Activated T-cell treated with anti-CD3 and anti-CD28 coated beads, Interleukin-2, amount 50 U/mL, for 72 hours (primary cell): ENCODE measurements around the gene SLIT1. TPM values are rescaled to one million over a fixed set of nuclear protein-coding genes. Genes with fewer than 3 reads are reported as not detected.

Experiments used
- ATAC-seq, 2 donors: fragments of 150-1000 bp; cut with Tn5 transposase; replicated peaks in 1 of 2; 2 replicates each; pipeline ENCODE4 v1.10.0; 2021; ENCODE audit warnings: moderate library complexity in 2 of 2, mild to moderate bottlenecking in 1 of 2
- DNase-seq, 2 donors: peaks; one replicate each; pipeline ENCODE4 v3.0.0; 2021 to 2022; ENCODE audit warnings: mixed read lengths in 1 of 2
- H3K27ac Mint-ChIP-seq: one replicate; pipeline ENCODE4 v1.8.0; 2022; ENCODE audit warnings: mild to moderate bottlenecking, moderate library complexity, mixed read lengths
- H3K27me3 Mint-ChIP-seq: one replicate; pipeline ENCODE4 v1.8.0; 2022; ENCODE audit warnings: low read depth, mixed read lengths
- H3K36me3 Mint-ChIP-seq, 2 donors: one replicate each; pipeline ENCODE4 v1.8.0; 2022; ENCODE audit warnings: mixed read lengths in 2 of 2, mild to moderate bottlenecking in 1 of 2; ENCODE audit not compliant: insufficient read depth in 2 of 2
- H3K4me1 Mint-ChIP-seq: one replicate; pipeline ENCODE4 v1.8.0; 2022; ENCODE audit warnings: low read depth, mixed read lengths
- H3K4me3 Mint-ChIP-seq, 2 donors: one replicate each; pipeline ENCODE4 v1.8.0; 2022; ENCODE audit warnings: mild to moderate bottlenecking in 2 of 2, mixed read lengths in 2 of 2, moderate library complexity in 2 of 2
- H3K9me3 Mint-ChIP-seq, 2 donors: one replicate each; pipeline ENCODE4 v1.8.0; 2022; ENCODE audit warnings: mixed read lengths in 2 of 2
- total RNA-seq, 2 donors: library from RNA; stranded (reverse); gene quantifications; one replicate each; pipeline ENCODE4 v1.2.3, GENCODE V29; 2022

Gene SLIT1
- total RNA-seq, 2 donors from 2014 or later = 0.65 to 1.3 TPM

- Mint-ChIP-seq H3K36me3 (no peaks in the 10 kb centered on the region), H3K9me3 (no peaks in the 10 kb centered on the region), H3K4me3 (no peak overlapping the region), H3K4me1 (no peaks in the 10 kb centered on the region), H3K27ac (no peak overlapping the region), H3K27me3 (no peaks in the 10 kb centered on the region)
- no peak for ATAC-seq
- DNase-seq = no peak
These were observed 186.4 kb downstream of the SLIT1 start for GRCh38 chr10:96999337-96999736.

- Mint-ChIP-seq H3K27ac (no peak overlapping the region), H3K4me1 (no peaks in the 10 kb centered on the region), H3K9me3 (no peaks in the 10 kb centered on the region), H3K36me3 (no peaks in the 10 kb centered on the region), H3K4me3 (no peak overlapping the region), H3K27me3 (no peaks in the 10 kb centered on the region)
- DNase-seq = no peak
- ATAC-seq = no peak
These were observed 187.3 kb downstream of the SLIT1 start for GRCh38 chr10:96998329-96998888.

GRCh38 chr10:96996275-96996965 lies 189.3 kb downstream of the SLIT1 start:
- Mint-ChIP-seq H3K36me3 (no peaks in the 10 kb centered on the region), H3K27me3 (no peaks in the 10 kb centered on the region), H3K4me3 (no peak overlapping the region), H3K9me3 (no peaks in the 10 kb centered on the region), H3K4me1 (peaks cover 14% of the 10 kb centered on the region), H3K27ac (no peak overlapping the region)
- DNase-seq (no peak), ATAC-seq (no peak)

GRCh38 chr10:96995851-96996250 lies 189.9 kb downstream of the SLIT1 start:
- no peaks in the 10 kb centered on the region for H3K9me3 Mint-ChIP-seq
- ATAC-seq (no peak), DNase-seq (no peak)
- no peak overlapping the region for H3K27ac Mint-ChIP-seq
- no peaks in the 10 kb centered on the region for H3K36me3 Mint-ChIP-seq
- H3K27me3 Mint-ChIP-seq = no peaks in the 10 kb centered on the region
- no peak overlapping the region for H3K4me3 Mint-ChIP-seq
- peaks cover 20% of the 10 kb centered on the region for H3K4me1 Mint-ChIP-seq

GRCh38 chr10:96992721-96993120 lies 193.0 kb downstream of the SLIT1 start:
- H3K27me3 Mint-ChIP-seq = no peaks in the 10 kb centered on the region
- DNase-seq (no peak), ATAC-seq (no peak)
- peaks cover 20% of the 10 kb centered on the region for H3K4me1 Mint-ChIP-seq
- H3K9me3 Mint-ChIP-seq = no peaks in the 10 kb centered on the region
- H3K4me3 Mint-ChIP-seq = no peak overlapping the region
- H3K36me3 Mint-ChIP-seq = no peaks in the 10 kb centered on the region
- H3K27ac Mint-ChIP-seq = no peak overlapping the region

GRCh38 chr10:96991313-96991841 lies 194.4 kb downstream of the SLIT1 start:
- DNase-seq (peak in 1 of 2 donors; percentile 17), ATAC-seq (peak; percentile 93)
- no peaks in the 10 kb centered on the region for H3K9me3 Mint-ChIP-seq
- peaks cover 20% of the 10 kb centered on the region for H3K4me1 Mint-ChIP-seq
- no peaks in the 10 kb centered on the region for H3K36me3 Mint-ChIP-seq
- H3K27me3 Mint-ChIP-seq = no peaks in the 10 kb centered on the region
- no peak overlapping the region for H3K27ac Mint-ChIP-seq
- peak overlapping the region; percentile 8 to 48 for H3K4me3 Mint-ChIP-seq

- no peak for DNase-seq
- no peak overlapping the region for H3K27ac Mint-ChIP-seq
- no peaks in the 10 kb centered on the region for H3K9me3 Mint-ChIP-seq
- H3K27me3 Mint-ChIP-seq = no peaks in the 10 kb centered on the region
- no peak overlapping the region for H3K4me3 Mint-ChIP-seq
- H3K36me3 Mint-ChIP-seq = no peaks in the 10 kb centered on the region
- peaks cover 31% of the 10 kb centered on the region for H3K4me1 Mint-ChIP-seq
- no peak for ATAC-seq
These were observed 197.3 kb downstream of the SLIT1 start for GRCh38 chr10:96988426-96988825.

GRCh38 chr10:96987842-96988175 lies 197.9 kb downstream of the SLIT1 start:
- Mint-ChIP-seq H3K27ac (no peak overlapping the region), H3K4me3 (no peak overlapping the region), H3K9me3 (no peaks in the 10 kb centered on the region), H3K36me3 (no peaks in the 10 kb centered on the region), H3K27me3 (no peaks in the 10 kb centered on the region), H3K4me1 (peaks cover 31% of the 10 kb centered on the region)
- ATAC-seq = no peak
- no peak for DNase-seq

- no peaks in the 10 kb centered on the region for H3K9me3 Mint-ChIP-seq
- no peak overlapping the region for H3K4me3 Mint-ChIP-seq
- no peaks in the 10 kb centered on the region for H3K36me3 Mint-ChIP-seq
- no peaks in the 10 kb centered on the region for H3K27me3 Mint-ChIP-seq
- no peak for ATAC-seq
- DNase-seq = no peak
- H3K4me1 Mint-ChIP-seq = peaks cover 27% of the 10 kb centered on the region
- no peak overlapping the region for H3K27ac Mint-ChIP-seq
These were observed 198.5 kb downstream of the SLIT1 start for GRCh38 chr10:96987141-96987841.

GRCh38 chr10:96986200-96986856 lies 199.4 kb downstream of the SLIT1 start:
- no peak for DNase-seq
- no peaks in the 10 kb centered on the region for H3K9me3 Mint-ChIP-seq
- peaks cover 20% of the 10 kb centered on the region for H3K4me1 Mint-ChIP-seq
- H3K4me3 Mint-ChIP-seq = no peak overlapping the region
- no peak for ATAC-seq
- no peak overlapping the region for H3K27ac Mint-ChIP-seq
- no peaks in the 10 kb centered on the region for H3K27me3 Mint-ChIP-seq
- peaks cover 0 to 6% of the 10 kb centered on the region in 2 donors for H3K36me3 Mint-ChIP-seq

- peaks cover 17% of the 10 kb centered on the region for H3K4me1 Mint-ChIP-seq
- H3K9me3 Mint-ChIP-seq = no peaks in the 10 kb centered on the region
- ATAC-seq (peak in 1 of 2 donors; percentile 62), DNase-seq (no peak)
- peak overlapping the region; percentile 7 to 52 for H3K4me3 Mint-ChIP-seq
- no peaks in the 10 kb centered on the region for H3K27me3 Mint-ChIP-seq
- H3K36me3 Mint-ChIP-seq = peaks cover 0 to 13% of the 10 kb centered on the region in 2 donors
- H3K27ac Mint-ChIP-seq = no peak overlapping the region
These were observed 201.1 kb downstream of the SLIT1 start for GRCh38 chr10:96984541-96985131.

GRCh38 chr10:96982149-96982930 lies 203.4 kb downstream of the SLIT1 start:
- no peak overlapping the region for H3K27ac Mint-ChIP-seq
- H3K27me3 Mint-ChIP-seq = no peaks in the 10 kb centered on the region
- H3K4me3 Mint-ChIP-seq = no peak overlapping the region
- DNase-seq (no peak), ATAC-seq (no peak)
- no peaks in the 10 kb centered on the region for H3K9me3 Mint-ChIP-seq
- H3K4me1 Mint-ChIP-seq = peaks cover 40% of the 10 kb centered on the region
- H3K36me3 Mint-ChIP-seq = peaks cover 0 to 15% of the 10 kb centered on the region in 2 donors
